ENCODE data around the gene SHISA5.

The SHISA5 gene

GRCh38 chr3:48426401-48426909 lies 77.5 kb downstream of the SHISA5 start:
- TF ChIP-seq, protein P1, sequence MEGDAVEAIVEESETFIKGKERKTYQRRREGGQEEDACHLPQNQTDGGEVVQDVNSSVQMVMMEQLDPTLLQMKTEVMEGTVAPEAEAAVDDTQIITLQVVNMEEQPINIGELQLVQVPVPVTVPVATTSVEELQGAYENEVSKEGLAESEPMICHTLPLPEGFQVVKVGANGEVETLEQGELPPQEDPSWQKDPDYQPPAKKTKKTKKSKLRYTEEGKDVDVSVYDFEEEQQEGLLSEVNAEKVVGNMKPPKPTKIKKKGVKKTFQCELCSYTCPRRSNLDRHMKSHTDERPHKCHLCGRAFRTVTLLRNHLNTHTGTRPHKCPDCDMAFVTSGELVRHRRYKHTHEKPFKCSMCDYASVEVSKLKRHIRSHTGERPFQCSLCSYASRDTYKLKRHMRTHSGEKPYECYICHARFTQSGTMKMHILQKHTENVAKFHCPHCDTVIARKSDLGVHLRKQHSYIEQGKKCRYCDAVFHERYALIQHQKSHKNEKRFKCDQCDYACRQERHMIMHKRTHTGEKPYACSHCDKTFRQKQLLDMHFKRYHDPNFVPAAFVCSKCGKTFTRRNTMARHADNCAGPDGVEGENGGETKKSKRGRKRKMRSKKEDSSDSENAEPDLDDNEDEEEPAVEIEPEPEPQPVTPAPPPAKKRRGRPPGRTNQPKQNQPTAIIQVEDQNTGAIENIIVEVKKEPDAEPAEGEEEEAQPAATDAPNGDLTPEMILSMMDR (IDR thresholded peaks at IDR 0.05; ENCODE audit: low read depth, low read length), result no peak
- no peaks in the 10 kb centered on the region for H3K36me3 ChIP-seq
- no peaks in the 10 kb centered on the region for H3K27me3 ChIP-seq
- H3K9me3 ChIP-seq, result no peaks in the 10 kb centered on the region
- H3K4me1 ChIP-seq, result no peaks in the 10 kb centered on the region; the same call in 1 of the 2 replicates
- no peak overlapping the region for H3K4me3 ChIP-seq (ENCODE audit: low read depth, low read length)
- DNase-seq, result no peak

GRCh38 chr3:48425281-48425812 lies 78.6 kb downstream of the SHISA5 start:
- H3K27me3 ChIP-seq, result no peaks in the 10 kb centered on the region
- H3K9me3 ChIP-seq, result no peaks in the 10 kb centered on the region
- TF ChIP-seq, protein P1 (IDR thresholded peaks at IDR 0.05; ENCODE audit: low read depth, low read length), result no peak
- H3K36me3 ChIP-seq, result no peaks in the 10 kb centered on the region
- H3K4me3 ChIP-seq (ENCODE audit: low read depth, low read length), result no peak overlapping the region
- DNase-seq, result no peak
- no peaks in the 10 kb centered on the region; the same call in 1 of the 2 replicates for H3K4me1 ChIP-seq

GRCh38 chr3:48423883-48424695 lies 79.9 kb downstream of the SHISA5 start:
- Histone ChIP-seq H3K4me1 (no peaks in the 10 kb centered on the region; the same call in 1 of the 2 replicates), H3K9me3 (no peaks in the 10 kb centered on the region), H3K4me3 (ENCODE audit: low read depth, low read length) (no peak overlapping the region), H3K36me3 (no peaks in the 10 kb centered on the region), H3K27me3 (no peaks in the 10 kb centered on the region)
- no peak for DNase-seq
- TF ChIP-seq, protein P1 (IDR thresholded peaks at IDR 0.05; ENCODE audit: low read depth, low read length), result no peak

DNA sequence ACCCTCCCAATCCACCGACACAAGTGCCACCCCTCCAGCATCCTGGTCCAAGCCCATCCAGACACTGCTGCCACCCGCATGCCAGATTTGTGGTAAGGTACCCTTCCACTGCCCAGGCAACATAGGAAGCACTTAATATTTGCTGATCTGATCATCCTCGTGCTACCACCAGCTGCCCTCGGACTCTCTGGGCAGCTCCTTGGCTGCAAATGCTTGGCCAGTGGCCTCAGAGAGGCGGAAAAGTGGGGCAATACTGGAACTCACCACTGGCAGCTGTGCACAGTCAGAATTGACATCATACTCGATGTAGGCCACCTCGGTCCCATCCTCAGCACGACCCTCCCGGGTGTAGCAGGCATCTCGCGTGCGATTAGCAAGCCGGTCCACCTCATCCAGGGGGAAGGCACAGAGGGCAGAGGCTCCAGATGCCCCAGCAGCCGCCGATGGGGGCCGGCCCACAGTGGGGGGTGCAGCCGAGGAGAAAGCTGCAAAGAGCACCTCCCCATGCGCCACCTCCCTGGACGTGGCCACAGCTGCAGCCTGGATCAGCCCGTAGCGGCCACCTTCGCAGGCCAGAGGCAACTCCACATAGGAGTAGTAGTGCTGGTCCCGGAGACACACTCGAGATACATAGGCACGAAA lies 80.6 kb downstream of the SHISA5 start:
- no peaks in the 10 kb centered on the region for H3K36me3 ChIP-seq
- TF ChIP-seq, protein P1 (IDR thresholded peaks at IDR 0.05; ENCODE audit: low read depth, low read length), result no peak

GRCh38 chr3:48422681-48423080 lies 81.3 kb downstream of the SHISA5 start:
- no peaks in the 10 kb centered on the region for H3K9me3 ChIP-seq
- no peak for DNase-seq
- H3K4me1 ChIP-seq, result no peaks in the 10 kb centered on the region
- H3K36me3 ChIP-seq, result no peaks in the 10 kb centered on the region
- no peak overlapping the region for H3K4me3 ChIP-seq (ENCODE audit: low read depth, low read length)
- no peaks in the 10 kb centered on the region for H3K27me3 ChIP-seq
- TF ChIP-seq, protein P1 (IDR thresholded peaks at IDR 0.05; ENCODE audit: low read depth, low read length), result no peak

More for the DNA sequence above, 80.6 kb downstream of the SHISA5 start:
- H3K4me1 ChIP-seq, result no peaks in the 10 kb centered on the region; the same call in 1 of the 2 replicates
- H3K27me3 ChIP-seq, result no peaks in the 10 kb centered on the region
- no peaks in the 10 kb centered on the region for H3K9me3 ChIP-seq
- DNase-seq, result no peak
- no peak overlapping the region for H3K4me3 ChIP-seq (ENCODE audit: low read depth, low read length)
